GM12875 (cell line): Measurements from ENCODE around the gene SERPINH1.

Experiments used
- H3K4me3 ChIP-seq: one replicate; pipeline ENCODE4 v1.5.1; 2011; ENCODE audit warnings: low read depth, low read length, control low read depth
- TF ChIP-seq, protein P1 (sequence below): IDR thresholded peaks from 2 replicates; pipeline ENCODE4 v1.5.1; 2011; ENCODE audit warnings: low read depth, mild to moderate bottlenecking, control low read depth, inconsistent platforms, low read length, moderate library complexity, borderline replicate concordance; ENCODE audit not compliant: insufficient read depth

SERPINH1 gene

GRCh38 chr11:75518771-75519653, 43.0 kb upstream of the SERPINH1 start:
- TF ChIP-seq, protein P1, sequence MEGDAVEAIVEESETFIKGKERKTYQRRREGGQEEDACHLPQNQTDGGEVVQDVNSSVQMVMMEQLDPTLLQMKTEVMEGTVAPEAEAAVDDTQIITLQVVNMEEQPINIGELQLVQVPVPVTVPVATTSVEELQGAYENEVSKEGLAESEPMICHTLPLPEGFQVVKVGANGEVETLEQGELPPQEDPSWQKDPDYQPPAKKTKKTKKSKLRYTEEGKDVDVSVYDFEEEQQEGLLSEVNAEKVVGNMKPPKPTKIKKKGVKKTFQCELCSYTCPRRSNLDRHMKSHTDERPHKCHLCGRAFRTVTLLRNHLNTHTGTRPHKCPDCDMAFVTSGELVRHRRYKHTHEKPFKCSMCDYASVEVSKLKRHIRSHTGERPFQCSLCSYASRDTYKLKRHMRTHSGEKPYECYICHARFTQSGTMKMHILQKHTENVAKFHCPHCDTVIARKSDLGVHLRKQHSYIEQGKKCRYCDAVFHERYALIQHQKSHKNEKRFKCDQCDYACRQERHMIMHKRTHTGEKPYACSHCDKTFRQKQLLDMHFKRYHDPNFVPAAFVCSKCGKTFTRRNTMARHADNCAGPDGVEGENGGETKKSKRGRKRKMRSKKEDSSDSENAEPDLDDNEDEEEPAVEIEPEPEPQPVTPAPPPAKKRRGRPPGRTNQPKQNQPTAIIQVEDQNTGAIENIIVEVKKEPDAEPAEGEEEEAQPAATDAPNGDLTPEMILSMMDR = no peak

GRCh38 chr11:75520688-75521087, 41.4 kb upstream of the SERPINH1 start:
- TF ChIP-seq, protein P1 = no peak

More at GRCh38 chr11:75518771-75519653, 43.0 kb upstream of the SERPINH1 start:
- H3K4me3 ChIP-seq = no peak overlapping the region

GRCh38 chr11:75522286-75523044, 39.6 kb upstream of the SERPINH1 start:
- H3K4me3 ChIP-seq = no peak overlapping the region
- TF ChIP-seq, protein P1 = no peak

More at GRCh38 chr11:75520688-75521087, 41.4 kb upstream of the SERPINH1 start:
- H3K4me3 ChIP-seq = no peak overlapping the region

GRCh38 chr11:75523189-75523588, 38.9 kb upstream of the SERPINH1 start:
- TF ChIP-seq, protein P1 = no peak
- H3K4me3 ChIP-seq = no peak overlapping the region

DNA sequence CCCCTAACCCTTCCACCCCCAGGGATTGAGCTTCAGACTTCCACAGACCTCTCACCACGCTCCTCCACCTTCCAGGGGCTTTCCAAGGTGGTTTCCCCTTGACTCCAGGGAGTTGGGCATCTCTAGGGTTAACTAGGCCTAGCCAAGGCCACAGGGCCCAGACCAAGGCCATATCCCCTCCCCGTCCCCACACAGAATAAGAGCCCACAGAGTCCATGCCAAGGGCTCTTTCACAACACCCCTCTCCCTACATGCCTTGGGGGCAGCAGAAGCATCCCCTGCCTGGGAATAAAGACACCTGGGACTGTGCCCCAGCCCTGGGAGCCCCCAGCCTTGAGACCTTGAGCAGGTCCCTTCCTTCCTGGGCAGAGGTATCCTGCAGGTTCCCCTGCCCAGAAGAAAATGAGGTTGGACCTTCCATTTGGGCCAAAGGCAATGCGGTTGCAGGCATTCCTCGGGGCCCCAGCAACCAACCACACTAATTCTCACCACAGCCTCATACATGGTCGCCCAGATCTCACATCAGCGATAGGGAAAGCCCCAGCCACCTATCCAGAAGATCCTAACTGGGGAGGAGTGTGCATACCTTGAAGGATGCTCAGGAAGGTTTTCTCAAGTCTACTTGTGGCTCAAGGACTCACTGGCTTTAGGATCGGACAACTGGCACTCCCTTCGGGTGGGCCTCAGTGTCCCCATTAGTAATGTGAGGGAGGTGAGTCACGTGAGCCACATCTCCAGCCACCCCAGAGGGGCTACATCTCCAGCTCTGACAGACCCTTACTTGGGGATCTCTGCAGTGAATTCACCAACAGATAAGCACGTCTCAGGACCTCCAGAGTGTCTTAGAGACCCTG, 38.0 kb upstream of the SERPINH1 start:
- TF ChIP-seq, protein P1 = no peak
- peak overlapping the region; percentile 80 for H3K4me3 ChIP-seq

DNA sequence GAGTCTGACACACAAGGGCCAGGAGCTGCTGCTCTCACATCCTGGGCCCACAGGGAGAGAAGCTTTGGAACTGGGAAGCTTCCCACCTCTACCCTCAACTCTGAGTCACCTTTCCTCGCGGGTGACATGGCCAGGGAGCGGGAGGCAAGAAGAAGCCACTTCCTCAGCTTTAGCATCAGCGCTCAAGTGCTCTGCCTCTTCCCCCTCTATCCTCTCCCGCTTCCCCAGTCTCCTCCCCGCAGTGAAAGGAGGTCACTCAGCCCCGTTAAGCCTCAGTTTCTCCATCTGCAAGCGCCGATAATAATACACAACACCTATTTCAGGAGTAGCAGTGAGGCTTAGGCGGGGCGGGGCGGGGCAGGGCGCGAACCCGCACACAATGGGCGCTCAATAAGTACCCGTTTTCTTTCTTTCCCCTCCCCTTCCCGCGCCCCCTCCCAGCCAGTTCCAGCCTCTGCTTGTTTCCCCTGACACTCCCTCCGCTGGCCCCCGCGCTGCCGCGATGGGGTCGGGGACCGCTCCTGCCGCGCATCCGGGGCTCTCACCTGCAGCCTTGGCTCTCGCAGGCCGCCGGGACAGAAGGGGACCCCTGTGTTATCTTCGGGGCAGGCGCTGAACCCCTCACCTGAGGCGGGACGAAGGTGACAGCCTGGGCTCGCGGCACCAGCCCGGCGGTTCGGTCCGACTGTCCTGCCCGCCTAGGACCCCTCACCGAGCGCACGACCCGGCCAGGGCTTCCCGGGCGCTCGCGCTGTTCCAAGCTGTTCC, 37.2 kb upstream of the SERPINH1 start:
- H3K4me3 ChIP-seq = peak overlapping the region; percentile 80
- TF ChIP-seq, protein P1 = no peak
